Measurements from ENCODE around the gene LIN54.

DNA sequence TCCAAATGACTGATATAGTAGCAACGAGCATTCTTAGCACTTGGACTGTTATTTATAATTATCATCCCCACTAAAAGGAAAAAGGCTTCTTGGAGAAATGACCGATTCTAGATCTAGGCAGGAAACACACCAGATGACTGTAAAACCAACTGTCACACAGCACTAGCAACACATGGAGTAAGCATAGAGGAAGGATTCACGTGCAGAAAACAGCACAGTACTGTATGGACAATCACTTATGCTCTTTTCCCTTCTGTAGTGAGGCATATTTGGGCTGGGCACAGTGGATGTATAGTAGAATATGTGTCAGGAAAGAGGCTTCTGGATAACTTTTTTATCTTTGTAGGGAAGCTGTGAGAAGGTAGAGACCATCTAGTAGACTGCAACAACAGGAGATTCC is 18.4 kb upstream of the LIN54 start:
- no peak for TF ChIP-seq POLR2A (IDR thresholded peaks at IDR 0.05)
- TF ChIP-seq, protein P1, sequence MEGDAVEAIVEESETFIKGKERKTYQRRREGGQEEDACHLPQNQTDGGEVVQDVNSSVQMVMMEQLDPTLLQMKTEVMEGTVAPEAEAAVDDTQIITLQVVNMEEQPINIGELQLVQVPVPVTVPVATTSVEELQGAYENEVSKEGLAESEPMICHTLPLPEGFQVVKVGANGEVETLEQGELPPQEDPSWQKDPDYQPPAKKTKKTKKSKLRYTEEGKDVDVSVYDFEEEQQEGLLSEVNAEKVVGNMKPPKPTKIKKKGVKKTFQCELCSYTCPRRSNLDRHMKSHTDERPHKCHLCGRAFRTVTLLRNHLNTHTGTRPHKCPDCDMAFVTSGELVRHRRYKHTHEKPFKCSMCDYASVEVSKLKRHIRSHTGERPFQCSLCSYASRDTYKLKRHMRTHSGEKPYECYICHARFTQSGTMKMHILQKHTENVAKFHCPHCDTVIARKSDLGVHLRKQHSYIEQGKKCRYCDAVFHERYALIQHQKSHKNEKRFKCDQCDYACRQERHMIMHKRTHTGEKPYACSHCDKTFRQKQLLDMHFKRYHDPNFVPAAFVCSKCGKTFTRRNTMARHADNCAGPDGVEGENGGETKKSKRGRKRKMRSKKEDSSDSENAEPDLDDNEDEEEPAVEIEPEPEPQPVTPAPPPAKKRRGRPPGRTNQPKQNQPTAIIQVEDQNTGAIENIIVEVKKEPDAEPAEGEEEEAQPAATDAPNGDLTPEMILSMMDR (IDR thresholded peaks at IDR 0.05): no peak
- no peak for TF ChIP-seq POLR2AphosphoS5 (IDR thresholded peaks at IDR 0.05)
